Activated naive CD8-positive, alpha-beta T cell treated with anti-CD3 and anti-CD28 coated beads, Interleukin-2, amount 50 U/mL, for 24 hours (primary cell): ENCODE data around the gene GPC3.

Experiments used
- ATAC-seq: fragments of 150-1000 bp; cut with Tn5 transposase; one replicate; pipeline ENCODE4 v1.10.0; 2021
- DNase-seq: peaks from one replicate; pipeline ENCODE4 v3.0.0; 2021
- H3K27ac Mint-ChIP-seq: one replicate; pipeline ENCODE4 v1.8.0; 2021; ENCODE audit warnings: mild to moderate bottlenecking, mixed read lengths
- H3K27me3 Mint-ChIP-seq: one replicate; pipeline ENCODE4 v1.8.0; 2021; ENCODE audit warnings: mixed read lengths
- H3K36me3 Mint-ChIP-seq: one replicate; pipeline ENCODE4 v1.8.0; 2021; ENCODE audit warnings: low read depth, mixed read lengths
- H3K4me1 Mint-ChIP-seq: one replicate; pipeline ENCODE4 v1.8.0; 2021; ENCODE audit warnings: mixed read lengths
- H3K4me3 Mint-ChIP-seq: one replicate; pipeline ENCODE4 v1.8.0; 2021; ENCODE audit warnings: mild to moderate bottlenecking, moderate library complexity, mixed read lengths
- H3K9me3 Mint-ChIP-seq: one replicate; pipeline ENCODE4 v1.8.0; 2021; ENCODE audit warnings: mixed read lengths

GPC3 gene

GRCh38 chrX:133884430-133885394, 100.7 kb downstream of the GPC3 start:
- Mint-ChIP-seq H3K27ac (no peak overlapping the region), H3K4me3 (no peak overlapping the region), H3K27me3 (no peaks in the 10 kb centered on the region), H3K4me1 (no peaks in the 10 kb centered on the region), H3K9me3 (no peaks in the 10 kb centered on the region), H3K36me3 (no peaks in the 10 kb centered on the region)
- ATAC-seq, result no peak
- DNase-seq, result no peak

DNA sequence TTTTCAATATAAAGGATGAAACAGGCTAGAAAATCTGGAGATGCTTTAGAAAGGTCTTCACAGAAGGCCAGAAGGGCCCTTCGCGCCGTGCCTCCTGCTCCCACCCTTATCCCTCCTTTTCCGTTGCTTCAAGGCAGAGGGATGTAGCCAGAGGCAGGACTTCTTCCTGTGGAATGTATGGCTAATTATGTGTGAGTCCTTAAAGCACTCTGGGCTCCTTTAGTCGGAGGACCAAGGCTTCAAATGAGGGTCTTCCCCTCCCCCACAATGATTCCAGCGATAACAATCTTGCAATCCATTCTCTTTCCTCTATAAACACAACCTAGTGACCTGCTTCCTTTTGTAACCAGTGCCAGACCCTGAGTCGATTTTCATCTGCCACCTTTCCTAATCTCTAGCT, 103.5 kb downstream of the GPC3 start:
- DNase-seq, result no peak
- no peaks in the 10 kb centered on the region for H3K4me1 Mint-ChIP-seq

DNA sequence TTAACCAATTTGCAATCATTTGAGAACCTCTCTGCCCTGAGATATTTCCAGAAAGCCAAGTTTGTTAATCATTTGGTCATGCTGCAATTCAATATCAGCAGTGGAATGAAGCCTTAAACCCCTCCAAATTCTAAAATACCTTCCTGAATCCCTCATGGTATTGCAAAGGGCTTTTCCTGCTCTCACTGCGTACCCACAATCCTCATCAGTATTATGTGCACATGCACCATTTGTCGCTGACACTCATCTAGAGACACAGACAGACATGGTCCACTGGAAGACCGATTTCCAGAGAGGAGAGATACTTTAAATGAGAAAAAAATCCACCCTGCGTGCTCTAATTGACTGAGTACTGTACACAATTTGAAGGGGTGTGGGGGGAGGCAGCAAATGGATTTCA, 104.4 kb downstream of the GPC3 start:
- DNase-seq (no peak), ATAC-seq (no peak)
- Mint-ChIP-seq H3K4me1 (no peaks in the 10 kb centered on the region), H3K9me3 (no peaks in the 10 kb centered on the region), H3K27me3 (no peaks in the 10 kb centered on the region), H3K4me3 (no peak overlapping the region), H3K36me3 (no peaks in the 10 kb centered on the region), H3K27ac (no peak overlapping the region)

More for the DNA sequence above, 103.5 kb downstream of the GPC3 start:
- ATAC-seq, result no peak
- Mint-ChIP-seq H3K27me3 (no peaks in the 10 kb centered on the region), H3K36me3 (no peaks in the 10 kb centered on the region), H3K4me3 (no peak overlapping the region), H3K9me3 (no peaks in the 10 kb centered on the region), H3K27ac (no peak overlapping the region)

- H3K27ac Mint-ChIP-seq, result no peak overlapping the region
- H3K36me3 Mint-ChIP-seq, result no peaks in the 10 kb centered on the region
- ATAC-seq, result no peak
- H3K27me3 Mint-ChIP-seq, result no peaks in the 10 kb centered on the region
- H3K4me1 Mint-ChIP-seq, result no peaks in the 10 kb centered on the region
- H3K9me3 Mint-ChIP-seq, result no peaks in the 10 kb centered on the region
- H3K4me3 Mint-ChIP-seq, result no peak overlapping the region
- DNase-seq, result no peak
Measured at GRCh38 chrX:133880032-133880443, 105.4 kb downstream of the GPC3 start.

DNA sequence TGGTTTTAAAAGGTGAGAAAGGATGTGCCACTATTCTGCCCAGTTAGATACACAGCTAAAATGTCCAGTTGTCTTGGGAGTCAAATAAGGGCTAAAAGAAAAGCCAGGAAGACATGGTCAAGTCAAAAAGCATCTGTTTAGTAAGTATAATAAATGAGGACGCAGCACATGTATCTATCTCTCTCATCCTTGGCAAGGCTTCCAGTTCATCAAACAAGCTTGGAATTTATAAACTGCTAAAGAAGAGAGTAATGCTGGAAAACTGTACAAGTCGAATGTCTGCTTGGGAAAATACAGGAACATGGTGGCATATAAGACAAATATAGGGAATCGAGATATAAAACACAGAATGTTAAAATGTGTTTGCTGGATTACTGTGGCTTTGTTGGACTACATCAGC, 106.7 kb downstream of the GPC3 start:
- Mint-ChIP-seq H3K36me3 (no peaks in the 10 kb centered on the region), H3K27ac (no peak overlapping the region), H3K9me3 (no peaks in the 10 kb centered on the region), H3K4me1 (no peaks in the 10 kb centered on the region), H3K4me3 (no peak overlapping the region), H3K27me3 (no peaks in the 10 kb centered on the region)
- DNase-seq (no peak), ATAC-seq (no peak)

- ATAC-seq, result no peak
- no peaks in the 10 kb centered on the region for H3K36me3 Mint-ChIP-seq
- no peaks in the 10 kb centered on the region for H3K4me1 Mint-ChIP-seq
- no peaks in the 10 kb centered on the region for H3K9me3 Mint-ChIP-seq
- no peak overlapping the region for H3K27ac Mint-ChIP-seq
- no peak for DNase-seq
- no peaks in the 10 kb centered on the region for H3K27me3 Mint-ChIP-seq
- no peak overlapping the region for H3K4me3 Mint-ChIP-seq
Measured at GRCh38 chrX:133876646-133877045, 108.7 kb downstream of the GPC3 start.

GRCh38 chrX:133869270-133869669, 116.1 kb downstream of the GPC3 start:
- H3K4me1 Mint-ChIP-seq, result no peaks in the 10 kb centered on the region
- no peak overlapping the region for H3K4me3 Mint-ChIP-seq
- DNase-seq (no peak), ATAC-seq (no peak)
- no peaks in the 10 kb centered on the region for H3K27me3 Mint-ChIP-seq
- H3K36me3 Mint-ChIP-seq, result no peaks in the 10 kb centered on the region
- no peaks in the 10 kb centered on the region for H3K9me3 Mint-ChIP-seq
- no peak overlapping the region for H3K27ac Mint-ChIP-seq

GRCh38 chrX:133868682-133869081, 116.7 kb downstream of the GPC3 start:
- Mint-ChIP-seq H3K9me3 (no peaks in the 10 kb centered on the region), H3K36me3 (no peaks in the 10 kb centered on the region), H3K4me3 (no peak overlapping the region), H3K27ac (no peak overlapping the region), H3K27me3 (no peaks in the 10 kb centered on the region), H3K4me1 (no peaks in the 10 kb centered on the region)
- ATAC-seq (no peak), DNase-seq (no peak)

- no peaks in the 10 kb centered on the region for H3K9me3 Mint-ChIP-seq
- no peak overlapping the region for H3K27ac Mint-ChIP-seq
- DNase-seq, result no peak
- no peaks in the 10 kb centered on the region for H3K4me1 Mint-ChIP-seq
- no peaks in the 10 kb centered on the region for H3K36me3 Mint-ChIP-seq
- no peak overlapping the region for H3K4me3 Mint-ChIP-seq
- no peak for ATAC-seq
- no peaks in the 10 kb centered on the region for H3K27me3 Mint-ChIP-seq
Measured at GRCh38 chrX:133868250-133868649, 117.1 kb downstream of the GPC3 start.

DNA sequence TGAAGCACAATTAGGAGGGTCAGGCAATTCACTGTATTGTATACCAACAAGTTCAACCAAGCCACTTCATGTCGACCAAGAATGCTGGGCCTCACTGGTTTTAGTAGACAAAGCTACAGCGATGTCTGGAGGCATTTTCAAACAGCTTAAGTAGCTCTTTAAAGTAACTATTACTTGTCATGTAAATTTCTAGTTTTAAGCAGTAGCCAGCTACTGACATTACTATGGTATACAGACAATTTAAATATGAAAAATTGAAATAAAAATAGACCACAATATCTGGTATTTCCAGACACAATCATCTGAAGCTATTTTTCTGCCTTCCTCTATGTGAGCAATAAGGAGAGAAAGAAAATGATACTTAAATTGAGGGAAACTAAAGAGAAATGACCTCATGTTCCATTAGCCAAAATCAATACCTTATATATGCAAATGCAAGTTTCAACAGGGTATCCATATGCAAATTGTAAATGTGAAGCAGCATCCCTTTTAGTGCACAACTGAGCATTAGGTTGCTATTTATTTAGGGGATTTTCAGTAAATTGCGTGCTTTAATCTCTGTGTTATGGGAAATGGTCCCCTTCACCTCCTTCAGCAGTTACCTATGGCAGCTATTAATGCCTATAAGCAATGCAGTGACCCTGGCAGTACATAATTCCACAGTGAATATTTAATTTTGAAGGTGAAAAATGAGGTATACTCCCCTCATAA, 119.5 kb downstream of the GPC3 start:
- Mint-ChIP-seq H3K4me3 (no peak overlapping the region), H3K4me1 (no peaks in the 10 kb centered on the region), H3K27ac (no peak overlapping the region), H3K27me3 (no peaks in the 10 kb centered on the region), H3K9me3 (no peaks in the 10 kb centered on the region), H3K36me3 (no peaks in the 10 kb centered on the region)
- no peak for ATAC-seq
- no peak for DNase-seq

GRCh38 chrX:133864236-133864635, 121.2 kb downstream of the GPC3 start:
- DNase-seq (no peak), ATAC-seq (no peak)
- H3K9me3 Mint-ChIP-seq, result no peaks in the 10 kb centered on the region
- no peaks in the 10 kb centered on the region for H3K27me3 Mint-ChIP-seq
- H3K4me3 Mint-ChIP-seq, result no peak overlapping the region
- no peaks in the 10 kb centered on the region for H3K4me1 Mint-ChIP-seq
- no peaks in the 10 kb centered on the region for H3K36me3 Mint-ChIP-seq
- no peak overlapping the region for H3K27ac Mint-ChIP-seq

- no peaks in the 10 kb centered on the region for H3K9me3 Mint-ChIP-seq
- DNase-seq (no peak), ATAC-seq (no peak)
- H3K4me3 Mint-ChIP-seq, result no peak overlapping the region
- no peaks in the 10 kb centered on the region for H3K36me3 Mint-ChIP-seq
- no peaks in the 10 kb centered on the region for H3K4me1 Mint-ChIP-seq
- no peaks in the 10 kb centered on the region for H3K27me3 Mint-ChIP-seq
- no peak overlapping the region for H3K27ac Mint-ChIP-seq
Measured at GRCh38 chrX:133859860-133860259, 125.5 kb downstream of the GPC3 start.

- DNase-seq (no peak), ATAC-seq (no peak)
- no peaks in the 10 kb centered on the region for H3K4me1 Mint-ChIP-seq
- H3K36me3 Mint-ChIP-seq, result no peaks in the 10 kb centered on the region
- no peak overlapping the region for H3K4me3 Mint-ChIP-seq
- no peaks in the 10 kb centered on the region for H3K9me3 Mint-ChIP-seq
- no peak overlapping the region for H3K27ac Mint-ChIP-seq
- no peaks in the 10 kb centered on the region for H3K27me3 Mint-ChIP-seq
Measured at GRCh38 chrX:133859336-133859735, 126.1 kb downstream of the GPC3 start.

- Mint-ChIP-seq H3K9me3 (no peaks in the 10 kb centered on the region), H3K4me3 (no peak overlapping the region), H3K27ac (no peak overlapping the region), H3K27me3 (no peaks in the 10 kb centered on the region), H3K4me1 (no peaks in the 10 kb centered on the region), H3K36me3 (no peaks in the 10 kb centered on the region)
- DNase-seq (no peak), ATAC-seq (no peak)
Measured at GRCh38 chrX:133857640-133858269, 127.6 kb downstream of the GPC3 start.

- DNase-seq (no peak), ATAC-seq (no peak)
- Mint-ChIP-seq H3K4me1 (no peaks in the 10 kb centered on the region), H3K9me3 (no peaks in the 10 kb centered on the region), H3K27me3 (no peaks in the 10 kb centered on the region), H3K36me3 (no peaks in the 10 kb centered on the region), H3K27ac (no peak overlapping the region), H3K4me3 (no peak overlapping the region)
Measured at GRCh38 chrX:133856819-133857218, 128.6 kb downstream of the GPC3 start.
